Esophagus squamous epithelium (tissue), 5 donors: ENCODE data around the gene SFMBT2. TPM values are rescaled to one million over a fixed set of nuclear protein-coding genes. Genes with fewer than 3 reads are reported as not detected.

Experiments
- DNase-seq: peaks from one replicate; lab custom pipeline; 2025; lab: John Stamatoyannopoulos, UW
- H3K27ac ChIP-seq, 4 donors: fragments of 200-600 bp; sonication (generic); one replicate each; pipeline ENCODE4 v1.5.1; 2016 to 2019; ENCODE audit warnings: mild to moderate bottlenecking in 1 of 4
- H3K27me3 ChIP-seq, 4 donors: fragments of 200-600 bp; sonication (generic); 1 replicate in 3 of 4; 2 replicates in 1 of 4; pipeline versions ENCODE4 v1.5.1 to v1.6.0; 2017 to 2021; ENCODE audit warnings: antibody characterized with exemption in 1 of 4
- H3K36me3 ChIP-seq, 3 donors: fragments of 200-600 bp; sonication (generic); one replicate each; pipeline ENCODE4 v1.5.1; 2016 to 2019
- H3K4me1 ChIP-seq, 3 donors: fragments of 200-600 bp; sonication (generic); one replicate each; pipeline ENCODE4 v1.5.1; 2017 to 2019
- H3K4me3 ChIP-seq, 4 donors: fragments of 200-600 bp; sonication (generic); 1 replicate in 3 of 4; 2 replicates in 1 of 4; pipeline ENCODE4 v1.5.1; 2016 to 2019; ENCODE audit warnings: mild to moderate bottlenecking in 2 of 4, moderate library complexity in 1 of 4
- H3K9me3 ChIP-seq, 3 donors: fragments of 200-600 bp; sonication (generic); one replicate each; pipeline ENCODE4 v1.5.1; 2016 to 2019
- POLR2A ChIP-seq, 4 donors: fragments of 450-650 bp; IDR thresholded peaks; one replicate each; pipeline ENCODE4 v1.6.1; 2017; ENCODE audit warnings: antibody characterized with exemption in 4 of 4, mild to moderate bottlenecking in 4 of 4, moderate library complexity in 3 of 4
- WGBS, 2 donors: methylation state at CpG; one replicate each; pipeline ENCODE4 v1.1.5; 2018; 5-methylcytosine and 5-hydroxymethylcytosine counted together
- intact Hi-C: fragments of 100-400 bp; cut with DNase I; formaldehyde crosslinking; loops from one replicate; pipeline ENCODE4 v1.15.0; 2022
- total RNA-seq, 4 donors: library from RNA; depleted of rRNA; stranded (reverse); fragments of >200 nt; gene quantifications; one replicate each; pipeline ENCODE4 v1.1.0, GENCODE V29; 2016
- TF ChIP-seq, protein P1 (sequence below), 6 experiments: fragments of 450-650 bp in 4 of 6; fragments of 200-600 bp in 2 of 6; sonication (generic) in 2 of 6; IDR thresholded peaks; one replicate each; pipeline ENCODE4 v1.5.1; 2016 to 2019; ENCODE audit warnings: antibody characterized with exemption in 6 of 6, mild to moderate bottlenecking in 4 of 6, moderate library complexity in 4 of 6
- donor health status: DM: yes; HTN: yes; CAD: no.

SFMBT2 gene
- total RNA-seq, 4 donors from 2014 or later = 0.72 to 5.0 (median 1.4) TPM

DNA sequence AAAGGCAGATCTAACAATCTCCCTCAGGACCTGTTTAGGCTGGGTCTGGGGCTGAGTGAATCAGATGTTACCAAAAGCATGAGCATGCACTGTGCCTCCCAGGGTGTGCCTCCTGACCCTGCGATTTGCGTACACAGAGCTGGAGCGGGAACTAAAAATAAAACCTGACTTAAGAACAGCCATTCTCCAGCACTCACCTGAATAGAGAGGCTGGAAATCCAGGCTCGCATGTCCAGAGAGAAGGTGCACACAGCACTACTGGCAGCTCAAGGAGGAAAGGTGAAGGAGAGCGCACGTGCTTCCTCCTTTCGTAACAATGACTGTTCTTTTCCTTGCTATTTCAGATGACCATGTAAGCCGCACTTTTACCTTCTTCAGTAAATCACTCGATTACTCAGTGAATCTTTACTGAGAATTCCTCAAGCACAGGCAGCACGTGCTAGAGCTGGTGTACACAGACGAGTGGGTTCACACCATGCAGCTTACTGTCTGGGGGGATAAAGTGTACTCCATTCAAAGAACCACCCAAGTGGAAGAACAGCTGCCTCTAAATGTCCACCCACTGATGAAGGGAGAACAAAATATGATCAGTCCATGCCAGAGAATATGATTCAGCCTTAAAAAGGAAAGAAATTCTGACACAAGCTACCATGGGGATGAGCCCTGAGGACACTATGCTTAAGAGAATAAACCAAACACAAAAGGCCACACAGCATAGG, 45.6 kb downstream of the SFMBT2 start:
- Histone ChIP-seq H3K4me3 (no peak overlapping the region), H3K9me3 (peaks cover 0 to 3% (median 0%) of the 10 kb centered on the region in 3 donors), H3K4me1 (no peaks in the 10 kb centered on the region), H3K27ac (no peak overlapping the region), H3K36me3 (peaks cover 0 to 74% (median 0%) of the 10 kb centered on the region in 3 donors), H3K27me3 (no peaks in the 10 kb centered on the region)
- TF ChIP-seq POLR2A (IDR thresholded peaks at IDR 0.05) = no peak
- TF ChIP-seq, protein P1, sequence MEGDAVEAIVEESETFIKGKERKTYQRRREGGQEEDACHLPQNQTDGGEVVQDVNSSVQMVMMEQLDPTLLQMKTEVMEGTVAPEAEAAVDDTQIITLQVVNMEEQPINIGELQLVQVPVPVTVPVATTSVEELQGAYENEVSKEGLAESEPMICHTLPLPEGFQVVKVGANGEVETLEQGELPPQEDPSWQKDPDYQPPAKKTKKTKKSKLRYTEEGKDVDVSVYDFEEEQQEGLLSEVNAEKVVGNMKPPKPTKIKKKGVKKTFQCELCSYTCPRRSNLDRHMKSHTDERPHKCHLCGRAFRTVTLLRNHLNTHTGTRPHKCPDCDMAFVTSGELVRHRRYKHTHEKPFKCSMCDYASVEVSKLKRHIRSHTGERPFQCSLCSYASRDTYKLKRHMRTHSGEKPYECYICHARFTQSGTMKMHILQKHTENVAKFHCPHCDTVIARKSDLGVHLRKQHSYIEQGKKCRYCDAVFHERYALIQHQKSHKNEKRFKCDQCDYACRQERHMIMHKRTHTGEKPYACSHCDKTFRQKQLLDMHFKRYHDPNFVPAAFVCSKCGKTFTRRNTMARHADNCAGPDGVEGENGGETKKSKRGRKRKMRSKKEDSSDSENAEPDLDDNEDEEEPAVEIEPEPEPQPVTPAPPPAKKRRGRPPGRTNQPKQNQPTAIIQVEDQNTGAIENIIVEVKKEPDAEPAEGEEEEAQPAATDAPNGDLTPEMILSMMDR (IDR thresholded peaks at IDR 0.05) = no peak
- no peak for DNase-seq
- WGBS, 2 donors = 79 to 86% methylated on average over 8 to 11 of the region's 11 CpGs
- intact Hi-C loops = no loop called here

DNA sequence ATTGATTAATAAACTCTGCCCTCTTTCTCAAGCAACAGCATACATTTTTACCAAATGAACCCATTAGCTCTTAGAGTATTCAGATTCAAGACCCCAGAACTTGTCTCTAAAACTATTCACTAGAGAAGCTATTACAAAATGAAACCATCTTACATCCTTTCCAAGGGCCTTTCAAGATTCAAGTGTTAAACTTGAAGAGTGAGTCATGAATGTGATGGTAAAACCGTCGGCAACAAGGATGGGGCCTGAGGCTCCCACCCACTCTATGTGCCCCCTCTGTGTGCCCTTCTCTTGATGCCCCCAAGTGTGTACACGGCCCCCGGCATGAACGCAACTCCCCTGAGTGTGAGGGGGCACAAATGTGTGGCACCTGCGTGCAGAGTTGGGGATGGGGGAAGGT, 46.4 kb downstream of the SFMBT2 start:
- TF ChIP-seq, protein P1 (IDR thresholded peaks at IDR 0.05) = no peak
- TF ChIP-seq POLR2A (IDR thresholded peaks at IDR 0.05) = no peak
- no peak overlapping the region for H3K27ac ChIP-seq
- DNase-seq = no peak
- intact Hi-C loops = no loop called here
- peaks cover 0 to 3% (median 0%) of the 10 kb centered on the region in 3 donors for H3K9me3 ChIP-seq
- WGBS, 2 donors = 53 to 92% methylated on average over 3 of the region's 6 CpGs
- no peaks in the 10 kb centered on the region for H3K27me3 ChIP-seq
- no peaks in the 10 kb centered on the region for H3K4me1 ChIP-seq
- H3K4me3 ChIP-seq = no peak overlapping the region
- peaks cover 0 to 67% (median 0%) of the 10 kb centered on the region in 3 donors for H3K36me3 ChIP-seq

DNA sequence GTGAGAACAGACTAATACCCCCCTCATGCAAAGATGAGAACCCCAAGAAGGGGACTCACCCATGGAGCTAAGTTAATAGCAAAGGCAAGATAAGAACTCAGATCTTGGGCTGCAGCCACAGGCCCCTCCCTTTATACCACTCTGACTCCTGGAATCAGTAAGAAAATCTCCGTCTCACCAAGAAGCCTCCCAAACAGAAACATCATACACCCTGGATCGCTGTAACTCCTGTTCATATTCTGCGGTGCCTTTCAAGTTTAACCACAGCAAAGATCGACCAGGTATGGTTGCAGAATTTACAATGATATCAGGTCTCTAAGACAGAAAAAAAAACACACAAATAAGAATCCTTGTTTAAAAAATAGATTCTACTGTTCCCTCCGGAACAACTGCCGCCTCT, 47.1 kb downstream of the SFMBT2 start:
- Histone ChIP-seq H3K4me1 (no peaks in the 10 kb centered on the region), H3K4me3 (no peak overlapping the region), H3K9me3 (peaks cover 0 to 3% (median 0%) of the 10 kb centered on the region in 3 donors), H3K27ac (no peak overlapping the region), H3K36me3 (peaks cover 0 to 63% (median 0%) of the 10 kb centered on the region in 3 donors), H3K27me3 (no peaks in the 10 kb centered on the region)
- intact Hi-C loops = no loop called here
- WGBS, 2 donors = 95 to 96% methylated on average over 6 of the region's 6 CpGs
- no peak for TF ChIP-seq POLR2A (IDR thresholded peaks at IDR 0.05)
- TF ChIP-seq, protein P1 (IDR thresholded peaks at IDR 0.05) = no peak
- no peak for DNase-seq

DNA sequence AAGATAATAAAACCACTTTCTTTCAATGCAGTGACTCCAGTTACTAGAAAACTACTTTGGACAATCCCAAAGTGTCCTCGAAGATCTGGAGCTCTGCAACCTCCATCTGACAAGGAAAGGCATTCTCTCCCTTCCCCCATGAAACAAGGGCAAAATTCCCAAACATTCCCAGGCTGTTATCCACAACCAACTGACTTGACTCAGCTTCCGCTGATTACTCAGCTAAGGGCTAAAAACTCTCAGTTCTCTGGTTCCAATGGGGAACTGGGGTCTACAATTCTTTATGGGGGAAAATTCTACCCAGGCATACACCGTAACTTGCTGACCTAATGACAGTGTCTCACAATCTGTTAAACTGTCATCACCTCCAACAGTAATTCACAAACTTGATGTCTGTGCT, 48.4 kb downstream of the SFMBT2 start:
- H3K9me3 ChIP-seq = peaks cover 0 to 3% (median 0%) of the 10 kb centered on the region in 3 donors
- no peak overlapping the region for H3K4me3 ChIP-seq
- intact Hi-C loops = no loop called here
- no peak for DNase-seq
- WGBS, 2 donors = 83 to 88% methylated on average over 3 of the region's 3 CpGs
- no peaks in the 10 kb centered on the region for H3K4me1 ChIP-seq
- H3K27me3 ChIP-seq = no peaks in the 10 kb centered on the region
- H3K27ac ChIP-seq = no peak overlapping the region
- H3K36me3 ChIP-seq = peaks cover 0 to 52% (median 0%) of the 10 kb centered on the region in 3 donors
- TF ChIP-seq POLR2A (IDR thresholded peaks at IDR 0.05) = no peak
- TF ChIP-seq, protein P1 (IDR thresholded peaks at IDR 0.05) = no peak

DNA sequence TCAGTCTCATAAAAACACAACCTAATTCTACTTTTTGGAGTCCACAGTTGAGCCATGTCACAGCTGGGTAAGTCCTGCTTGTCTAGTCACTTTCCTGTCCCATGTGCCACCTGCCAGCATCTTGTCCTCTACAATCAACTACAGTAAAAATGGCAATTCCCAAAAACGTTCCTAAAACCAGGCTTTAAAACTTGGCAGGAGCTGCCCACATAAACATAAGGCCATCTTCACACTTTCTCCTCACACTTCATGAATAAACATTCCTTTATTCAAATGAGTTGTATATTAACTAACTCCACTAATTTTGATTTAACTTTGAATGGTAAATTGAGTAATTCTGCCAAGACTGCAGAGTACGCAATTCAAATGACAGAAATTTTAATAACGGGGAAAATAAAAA, 49.5 kb downstream of the SFMBT2 start:
- Histone ChIP-seq H3K27ac (no peak overlapping the region), H3K27me3 (no peaks in the 10 kb centered on the region), H3K36me3 (peaks cover 0 to 41% (median 0%) of the 10 kb centered on the region in 3 donors), H3K4me1 (no peaks in the 10 kb centered on the region), H3K9me3 (peaks cover 0 to 3% (median 0%) of the 10 kb centered on the region in 3 donors), H3K4me3 (no peak overlapping the region)
- DNase-seq = no peak
- WGBS, 2 donors = 78 to 80% methylated on average over 3 of the region's 3 CpGs
- intact Hi-C loops = no loop called here
- no peak for TF ChIP-seq POLR2A (IDR thresholded peaks at IDR 0.05)
- TF ChIP-seq, protein P1 (IDR thresholded peaks at IDR 0.05) = no peak
